Endothelial cell of umbilical vein (primary cell): Measurements from ENCODE around the gene SETD2. TPM values are rescaled to one million over a fixed set of nuclear protein-coding genes. Genes with fewer than 3 reads are reported as not detected.

ENCODE experiments used
- BruUV-seq: library from RNA; stranded (reverse); fragments of 400-500 nt; replicated peaks from 2 replicates; lab custom pipeline; 2021; lab: Mats Ljungman, UMichigan
- CTCF ChIA-PET: fragments of 300-600, 350-600 bp; sonication (Branson Sonifier 250); formaldehyde crosslinking; loops from one replicate; lab custom pipeline; 2021; ENCODE audit warnings: antibody characterized with exemption, inconsistent platforms; lab: Charles Lee
- POLR2A ChIA-PET: fragments of 300-600, 350-600 bp; sonication (Branson Sonifier 250); formaldehyde crosslinking; loops from one replicate; lab custom pipeline; 2021; ENCODE audit warnings: antibody characterized with exemption, inconsistent platforms; lab: Charles Lee
- DNase-seq: peaks from one replicate; pipeline ENCODE4 v3.0.0-alpha.2; 2011; ENCODE audit warnings: low read depth, low spot score
- FAIRE-seq: peaks from 2 replicates; lab custom pipeline; 2011; peaks lifted over from hg19 to GRCh38; lab: Jason Lieb, UNC
- H2AFZ ChIP-seq: 2 replicates; pipeline ENCODE4 v1.6.0; 2012; ENCODE audit warnings: low read depth, low read length, control low read depth, inconsistent platforms
- H3K27ac ChIP-seq: 2 replicates; pipeline ENCODE4 v1.5.1; 2011; ENCODE audit warnings: low read depth, mild to moderate bottlenecking, control low read depth, low read length, moderate library complexity; ENCODE audit not compliant: insufficient read depth
- H3K27me3 ChIP-seq, 2 experiments: 2 replicates each; pipeline versions ENCODE4 v1.6.0 to v1.6.1; 2011; ENCODE audit warnings: low read length in 2 of 2, mixed read lengths in 1 of 2; ENCODE audit not compliant: control insufficient read depth in 2 of 2, insufficient read depth in 2 of 2
- H3K36me3 ChIP-seq, 2 experiments: 2 replicates in 1 of 2; 3 replicates in 1 of 2; pipeline ENCODE4 v1.5.1; 2011; ENCODE audit warnings: low read length in 2 of 2, mild to moderate bottlenecking in 1 of 2, moderate library complexity in 1 of 2; ENCODE audit not compliant: control insufficient read depth in 2 of 2, insufficient read depth in 2 of 2; ENCODE audit errors: extremely low read depth in 1 of 2
- H3K4me1 ChIP-seq: 3 replicates; pipeline ENCODE4 v1.5.1; 2011; ENCODE audit warnings: mild to moderate bottlenecking, low read length; ENCODE audit not compliant: control insufficient read depth, insufficient read depth; ENCODE audit errors: extremely low read depth
- H3K4me2 ChIP-seq: 2 replicates; pipeline ENCODE4 v1.6.1; 2011; ENCODE audit warnings: low read length, control low read depth, mixed read lengths; ENCODE audit not compliant: insufficient read depth
- H3K4me3 ChIP-seq, 3 experiments: fragments of 200-600 bp in 1 of 3; sonication (generic), shearing (Covaris generic) in 1 of 3; replicated peaks in 1 of 3; 2 replicates each; pipeline ENCODE4 v1.5.1; 2011 to 2016; ENCODE audit warnings: control low read depth in 3 of 3, low read length in 3 of 3, mild to moderate bottlenecking in 2 of 3, inconsistent platforms in 1 of 3, low read depth in 1 of 3, moderate library complexity in 1 of 3; ENCODE audit not compliant: insufficient read depth in 1 of 3
- H3K79me2 ChIP-seq: 2 replicates; pipeline ENCODE4 v1.6.0; 2012; ENCODE audit warnings: low read length, inconsistent platforms; ENCODE audit not compliant: control insufficient read depth, insufficient read depth
- H3K9ac ChIP-seq: replicated peaks from 2 replicates; pipeline ENCODE3; 2011; ENCODE audit warnings: low read length, control low read depth; ENCODE audit not compliant: insufficient read depth; ENCODE audit errors: extremely low read depth
- H3K9me1 ChIP-seq: replicated peaks from 3 replicates; pipeline ENCODE4 v1.6.0; 2011; ENCODE audit warnings: mild to moderate bottlenecking, low read length; ENCODE audit not compliant: control insufficient read depth, insufficient read depth; ENCODE audit errors: extremely low read depth
- H3K9me3 ChIP-seq: replicated peaks from 2 replicates; pipeline ENCODE4 v1.5.1; 2012; ENCODE audit warnings: low read length, inconsistent platforms; ENCODE audit not compliant: control insufficient read depth, insufficient read depth
- H4K20me1 ChIP-seq: replicated peaks from 2 replicates; pipeline ENCODE3; 2011; ENCODE audit warnings: mild to moderate bottlenecking, low read length; ENCODE audit not compliant: control insufficient read depth, insufficient read depth; ENCODE audit errors: extremely low read depth
- CTCF ChIP-seq, 2 donors: IDR thresholded peaks; 1 replicate in 1 of 2; 2 replicates in 1 of 2; pipeline ENCODE4 v1.5.1; 2011; ENCODE audit warnings: low read length in 2 of 2, mild to moderate bottlenecking in 2 of 2, moderate library complexity in 2 of 2, control low read depth in 1 of 2, inconsistent platforms in 1 of 2, low read depth in 1 of 2; ENCODE audit not compliant: insufficient read depth in 1 of 2; ENCODE audit errors: extremely low read depth in 1 of 2
- EZH2 ChIP-seq: IDR thresholded peaks from 2 replicates; pipeline ENCODE4 v1.6.1; 2012; ENCODE audit warnings: borderline replicate concordance, low read depth, mild to moderate bottlenecking, moderate library complexity, low read length, inconsistent platforms; ENCODE audit not compliant: severe bottlenecking
- FOS ChIP-seq: IDR thresholded peaks from 2 replicates; pipeline ENCODE4 v1.6.1; 2011; ENCODE audit warnings: mild to moderate bottlenecking, low read length, moderate library complexity, borderline replicate concordance; ENCODE audit not compliant: insufficient read depth
- GATA2 ChIP-seq: IDR thresholded peaks from 2 replicates; pipeline ENCODE4 v1.7.0; 2011; ENCODE audit warnings: low read depth, mild to moderate bottlenecking, moderate library complexity, mixed read lengths, low read length; ENCODE audit not compliant: insufficient read length, insufficient read depth
- JUN ChIP-seq: IDR thresholded peaks from 2 replicates; pipeline ENCODE4 v1.6.1; 2011; ENCODE audit warnings: borderline replicate concordance, low read depth; ENCODE audit not compliant: insufficient read length, insufficient read depth
- MAX ChIP-seq: IDR thresholded peaks from 2 replicates; pipeline ENCODE4 v1.6.1; 2011; ENCODE audit not compliant: insufficient read depth, insufficient read length
- MYC ChIP-seq: IDR thresholded peaks from one replicate; pipeline ENCODE4 v1.6.1; 2011; ENCODE audit warnings: mild to moderate bottlenecking, low read depth, low read length
- POLR2A ChIP-seq: IDR thresholded peaks from 2 replicates; pipeline ENCODE4 v1.6.1; 2012; ENCODE audit warnings: low read depth, mild to moderate bottlenecking, control low read depth, low read length
- POLR2AphosphoS5 ChIP-seq: IDR thresholded peaks from 2 replicates; pipeline ENCODE4 v1.6.1; 2012; ENCODE audit warnings: low read depth, mild to moderate bottlenecking, control low read depth, low read length, moderate library complexity; ENCODE audit not compliant: insufficient read depth
- dilution Hi-C: fragments of 300-500 bp; cut with MboI; formaldehyde crosslinking; loops from one replicate; pipeline ENCODE4 v1.15.0; 2019; ENCODE audit warnings: low sequenced_read_pairs; ENCODE audit not compliant: extremely low pct_ligation_motif_present
- intact Hi-C: fragments of 100-400 bp; cut with micrococcal nuclease; formaldehyde crosslinking; loops from one replicate; pipeline ENCODE4 v1.10.0; 2022
- polyA plus RNA-seq, 4 experiments: library from polyadenylated mRNA; depleted of rRNA in 3 of 4; stranded (reverse) in 3 of 4; unstranded in 1 of 4; fragments of >200 nt; gene quantifications; 2 replicates each; pipeline versions ENCODE4 v1.2.1 to v1.2.3, GENCODE V29; 2011 to 2012; ENCODE audit warnings: missing spikeins in 1 of 4
- small RNA-seq: library from RNA; depleted of rRNA; stranded (forward); fragments of <200 nt; gene quantifications from one replicate; pipeline ENCODE3, GENCODE V24; 2012; ENCODE audit warnings: low replicate concordance, low read depth; ENCODE audit not compliant: insufficient read depth, insufficient read length
- total RNA-seq: library from RNA; stranded (reverse); gene quantifications from 2 replicates; pipeline ENCODE4 v1.2.3, GENCODE V29; 2021

SETD2 gene
- total and polyA plus RNA-seq, 2 donors (not counting 3 experiments of a cell fraction or from before 2014, with no cell fraction given) = 13.7 to 41.4 TPM

GRCh38 chr3:46966811-46967210, 197.1 kb downstream of the SETD2 start:
- intact Hi-C loops (no loop called here), dilution Hi-C loops (no loop called here)
- Histone ChIP-seq H3K9ac (no peak overlapping the region), H3K4me3 (no peak overlapping the region), H3K79me2 (peaks cover 82% of the 10 kb centered on the region), H3K4me1 (peaks cover 17% of the 10 kb centered on the region), H3K36me3 (no peaks in the 10 kb centered on the region), H4K20me1 (peaks cover 6% of the 10 kb centered on the region), H3K4me2 (no peak overlapping the region), H3K27me3 (no peaks in the 10 kb centered on the region), H3K9me3 (no peaks in the 10 kb centered on the region), H3K9me1 (no peaks in the 10 kb centered on the region), H2AFZ (no peak overlapping the region), H3K27ac (no peak overlapping the region)
- ChIA-PET CTCF (interaction anchor here (0.7 to 2.7 kb wide), 3 partner anchors 23 to 43 kb away, joined by 3 to 8 read pairs (median 4); no protein-coding TSS in a partner anchor), POLR2A (no interaction called here)
- no peak for DNase-seq
- TF ChIP-seq POLR2A (no peak), MYC (no peak), EZH2 (no peak), JUN (no peak), FOS (no peak), MAX (no peak), GATA2 (no peak), CTCF (IDR thresholded peaks at IDR 0.05; ENCODE audit: extremely low read depth in 1 of 2, insufficient read depth in 1 of 2, low read depth in 1 of 2, low read length in 2 of 2) (no peak), POLR2AphosphoS5 (no peak)
- BruUV-seq = no TSS peak
- FAIRE-seq = peak; percentile 72

Small RNA genes lying within 50 kb of the gene (small RNA-seq; reads per million reads assigned to genes)
- gene MRPL57P3 = not detected

Other genes starting within 250 kb of the SETD2 start
- 45.0 and 50.5 TPM in 2 replicates for gene CCDC12, start 187.4 kb downstream of the SETD2 start, total RNA-seq
- 31.2 and 35.1 TPM in 2 replicates for gene CCDC12, start 187.4 kb downstream of the SETD2 start, polyA plus RNA-seq
- gene NBEAL2, start 184.4 kb downstream of the SETD2 start, total RNA-seq = 84.7 and 90.1 TPM in 2 replicates
- 48.0 and 51.9 TPM in 2 replicates for gene NBEAL2, start 184.4 kb downstream of the SETD2 start, polyA plus RNA-seq
- gene KIF9, start 118.7 kb upstream of the SETD2 start, total RNA-seq = 20.7 and 22.4 TPM in 2 replicates
- 16.9 and 20.5 TPM in 2 replicates for gene KIF9, start 118.7 kb upstream of the SETD2 start, polyA plus RNA-seq
- gene KLHL18, start 118.8 kb upstream of the SETD2 start, total RNA-seq = 43.4 and 47.2 TPM in 2 replicates
- 51.6 and 58.1 TPM in 2 replicates for gene KLHL18, start 118.8 kb upstream of the SETD2 start, polyA plus RNA-seq
- gene PTPN23, start 216.9 kb upstream of the SETD2 start, total RNA-seq = 57.4 and 63.5 TPM in 2 replicates
- 8.2 and 8.5 TPM in 2 replicates for gene PTPN23, start 216.9 kb upstream of the SETD2 start, polyA plus RNA-seq